HEK293 (cell line): Measurements from ENCODE around the gene ZNF514.

Experiments used
- BCL11B ChIP-seq: fragments of 450-650 bp; formaldehyde crosslinking; IDR thresholded peaks from 2 replicates; pipeline ENCODE4 v1.5.1; 2016; ENCODE audit warnings: low read depth, missing biosample characterization, missing genetic modification characterization
- KLF10 ChIP-seq: fragments of 450-650 bp; IDR thresholded peaks from 2 replicates; pipeline ENCODE4 v1.5.1; 2018; ENCODE audit warnings: missing biosample characterization, mild to moderate bottlenecking, missing genetic modification characterization
- KLF8 ChIP-seq: fragments of 450-650 bp; formaldehyde crosslinking; IDR thresholded peaks from 2 replicates; pipeline ENCODE4 v1.5.1; 2016; ENCODE audit warnings: missing biosample characterization, missing genetic modification characterization
- SP7 ChIP-seq: fragments of 450-650 bp; formaldehyde crosslinking; IDR thresholded peaks from 2 replicates; pipeline ENCODE4 v1.5.1; 2016; ENCODE audit warnings: missing biosample characterization, missing genetic modification characterization
- ZFHX2 ChIP-seq: fragments of 450-650 bp; formaldehyde crosslinking; conservative IDR thresholded peaks from 2 replicates; pipeline ENCODE4 v1.5.1; 2016; ENCODE audit warnings: missing biosample characterization, missing genetic modification characterization
- ZNF174 ChIP-seq: fragments of 450-650 bp; formaldehyde crosslinking; IDR thresholded peaks from 2 replicates; pipeline ENCODE4 v1.5.0; 2017; ENCODE audit warnings: missing biosample characterization, mild to moderate bottlenecking, missing genetic modification characterization
- ZNF324 ChIP-seq: fragments of 450-650 bp; formaldehyde crosslinking; IDR thresholded peaks from 2 replicates; pipeline ENCODE4 v1.5.1; 2016; ENCODE audit warnings: missing biosample characterization, missing genetic modification characterization
- ZNF629 ChIP-seq: fragments of 450-650 bp; formaldehyde crosslinking; IDR thresholded peaks from 2 replicates; pipeline ENCODE4 v1.5.1; 2017; ENCODE audit warnings: missing biosample characterization, missing genetic modification characterization
- ZNF76 ChIP-seq: fragments of 450-650 bp; formaldehyde crosslinking; IDR thresholded peaks from 2 replicates; pipeline ENCODE4; 2016; ENCODE audit warnings: low read depth, missing biosample characterization, missing genetic modification characterization, borderline replicate concordance
- ZNF785 ChIP-seq: fragments of 450-650 bp; formaldehyde crosslinking; IDR thresholded peaks from 2 replicates; pipeline ENCODE4 v1.5.1; 2016; ENCODE audit warnings: missing biosample characterization, missing genetic modification characterization
- TF ChIP-seq, protein P1 (sequence below): fragments of 450-650 bp; formaldehyde crosslinking; IDR thresholded peaks from 2 replicates; pipeline ENCODE4 v1.5.1; 2016; ENCODE audit warnings: missing biosample characterization, missing genetic modification characterization
- TF ChIP-seq, protein P2 (sequence below): fragments of 450-650 bp; formaldehyde crosslinking; IDR thresholded peaks from 2 replicates; pipeline ENCODE4 v1.5.1; 2016; ENCODE audit warnings: missing biosample characterization, missing genetic modification characterization, borderline replicate concordance
- TF ChIP-seq, protein P3 (sequence below): fragments of 450-650 bp; formaldehyde crosslinking; IDR thresholded peaks from 2 replicates; pipeline ENCODE4 v1.5.1; 2016; ENCODE audit warnings: missing biosample characterization, missing genetic modification characterization, low read depth
- TF ChIP-seq, protein P4 (sequence below): fragments of 450-650 bp; formaldehyde crosslinking; IDR thresholded peaks from 2 replicates; pipeline ENCODE4 v1.5.1; 2016; ENCODE audit warnings: missing biosample characterization, missing genetic modification characterization
- TF ChIP-seq, protein P5 (sequence below): fragments of 450-650 bp; formaldehyde crosslinking; IDR thresholded peaks from 2 replicates; pipeline ENCODE4 v1.5.1; 2017; ENCODE audit warnings: missing biosample characterization, missing genetic modification characterization
- TF ChIP-seq, protein P6 (sequence below): fragments of 450-650 bp; formaldehyde crosslinking; IDR thresholded peaks from 2 replicates; pipeline ENCODE4 v1.5.1; 2016; ENCODE audit warnings: missing biosample characterization, missing genetic modification characterization
- TF ChIP-seq, protein P7 (sequence below): fragments of 450-650 bp; formaldehyde crosslinking; conservative IDR thresholded peaks from 2 replicates; pipeline ENCODE4 v1.5.1; 2016; ENCODE audit warnings: low read depth, missing biosample characterization, missing genetic modification characterization

The ZNF514 gene

DNA sequence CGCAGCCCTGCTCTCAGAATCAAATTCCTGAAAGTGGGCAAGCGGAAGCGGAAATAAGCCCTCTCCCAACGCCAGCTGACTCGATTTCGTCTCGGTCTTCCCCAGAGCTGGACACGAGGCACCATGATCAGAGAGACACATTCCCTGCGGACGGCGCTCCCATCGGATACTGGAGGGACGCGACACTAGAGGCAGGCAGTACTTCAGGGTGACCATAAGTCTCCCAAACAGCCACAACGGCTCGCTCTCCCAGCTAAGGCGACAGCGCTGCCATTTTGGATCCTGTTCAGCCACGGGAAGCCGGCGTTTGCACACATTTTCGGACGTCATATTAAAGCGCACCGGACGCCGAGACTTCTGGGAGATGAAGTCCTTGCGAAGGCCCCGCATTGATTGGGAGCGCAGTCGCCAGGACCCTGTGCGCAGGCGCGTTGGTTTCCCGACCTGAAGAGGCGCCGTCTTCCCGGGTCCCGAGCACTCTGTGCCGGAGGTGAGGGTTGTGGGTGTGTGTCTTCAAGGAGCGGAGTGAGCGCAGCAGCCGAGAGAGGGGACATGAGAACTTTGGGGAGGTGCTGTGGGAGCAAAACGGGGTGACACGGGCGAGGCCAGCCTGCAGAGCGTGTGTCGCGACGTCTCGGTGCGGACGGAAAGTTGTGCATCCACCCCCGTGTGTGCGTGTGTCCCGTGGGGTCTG lies 5.9 kb upstream of the ZNF514 start, which contains the start of gene ZNF2 (continued):
- TF ChIP-seq ZNF629 (tag by site-specific recombination) (peak; percentile 88), ZNF174 (no peak), ZFHX2 (peak; percentile 51), SP7 (tag by site-specific recombination) (peak; percentile 58; the same call in 1 of the 2 replicates), BCL11B (tag by site-specific recombination) (no peak), KLF8 (peak; percentile 42; the same call in 1 of the 2 replicates), ZNF785 (no peak), ZNF76 (tag by site-specific recombination) (peak; percentile 94), ZNF324 (tag by site-specific recombination) (0 out of 2 replicates have a peak, but pooled peaks have one; percentile 3), KLF10 (tag by site-specific recombination) (peak; percentile 42; the same call in 1 of the 2 replicates)
- TF ChIP-seq, protein P1, sequence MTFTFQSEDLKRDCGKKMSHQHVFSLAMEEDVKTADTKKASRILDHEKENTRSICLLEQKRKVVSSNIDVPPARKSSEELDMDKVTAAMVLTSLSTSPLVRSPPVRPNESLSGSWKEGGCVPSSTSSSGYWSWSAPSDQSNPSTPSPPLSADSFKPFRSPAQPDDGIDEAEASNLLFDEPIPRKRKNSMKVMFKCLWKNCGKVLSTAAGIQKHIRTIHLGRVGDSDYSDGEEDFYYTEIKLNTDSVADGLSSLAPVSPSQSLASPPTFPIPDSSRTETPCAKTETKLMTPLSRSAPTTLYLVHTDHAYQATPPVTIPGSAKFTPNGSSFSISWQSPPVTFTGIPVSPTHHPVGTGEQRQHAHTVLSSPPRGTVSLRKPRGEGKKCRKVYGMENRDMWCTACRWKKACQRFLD (tag by site-specific recombination), result 0 out of 2 replicates have a peak, but pooled peaks have one; percentile 22
- TF ChIP-seq, protein P2, sequence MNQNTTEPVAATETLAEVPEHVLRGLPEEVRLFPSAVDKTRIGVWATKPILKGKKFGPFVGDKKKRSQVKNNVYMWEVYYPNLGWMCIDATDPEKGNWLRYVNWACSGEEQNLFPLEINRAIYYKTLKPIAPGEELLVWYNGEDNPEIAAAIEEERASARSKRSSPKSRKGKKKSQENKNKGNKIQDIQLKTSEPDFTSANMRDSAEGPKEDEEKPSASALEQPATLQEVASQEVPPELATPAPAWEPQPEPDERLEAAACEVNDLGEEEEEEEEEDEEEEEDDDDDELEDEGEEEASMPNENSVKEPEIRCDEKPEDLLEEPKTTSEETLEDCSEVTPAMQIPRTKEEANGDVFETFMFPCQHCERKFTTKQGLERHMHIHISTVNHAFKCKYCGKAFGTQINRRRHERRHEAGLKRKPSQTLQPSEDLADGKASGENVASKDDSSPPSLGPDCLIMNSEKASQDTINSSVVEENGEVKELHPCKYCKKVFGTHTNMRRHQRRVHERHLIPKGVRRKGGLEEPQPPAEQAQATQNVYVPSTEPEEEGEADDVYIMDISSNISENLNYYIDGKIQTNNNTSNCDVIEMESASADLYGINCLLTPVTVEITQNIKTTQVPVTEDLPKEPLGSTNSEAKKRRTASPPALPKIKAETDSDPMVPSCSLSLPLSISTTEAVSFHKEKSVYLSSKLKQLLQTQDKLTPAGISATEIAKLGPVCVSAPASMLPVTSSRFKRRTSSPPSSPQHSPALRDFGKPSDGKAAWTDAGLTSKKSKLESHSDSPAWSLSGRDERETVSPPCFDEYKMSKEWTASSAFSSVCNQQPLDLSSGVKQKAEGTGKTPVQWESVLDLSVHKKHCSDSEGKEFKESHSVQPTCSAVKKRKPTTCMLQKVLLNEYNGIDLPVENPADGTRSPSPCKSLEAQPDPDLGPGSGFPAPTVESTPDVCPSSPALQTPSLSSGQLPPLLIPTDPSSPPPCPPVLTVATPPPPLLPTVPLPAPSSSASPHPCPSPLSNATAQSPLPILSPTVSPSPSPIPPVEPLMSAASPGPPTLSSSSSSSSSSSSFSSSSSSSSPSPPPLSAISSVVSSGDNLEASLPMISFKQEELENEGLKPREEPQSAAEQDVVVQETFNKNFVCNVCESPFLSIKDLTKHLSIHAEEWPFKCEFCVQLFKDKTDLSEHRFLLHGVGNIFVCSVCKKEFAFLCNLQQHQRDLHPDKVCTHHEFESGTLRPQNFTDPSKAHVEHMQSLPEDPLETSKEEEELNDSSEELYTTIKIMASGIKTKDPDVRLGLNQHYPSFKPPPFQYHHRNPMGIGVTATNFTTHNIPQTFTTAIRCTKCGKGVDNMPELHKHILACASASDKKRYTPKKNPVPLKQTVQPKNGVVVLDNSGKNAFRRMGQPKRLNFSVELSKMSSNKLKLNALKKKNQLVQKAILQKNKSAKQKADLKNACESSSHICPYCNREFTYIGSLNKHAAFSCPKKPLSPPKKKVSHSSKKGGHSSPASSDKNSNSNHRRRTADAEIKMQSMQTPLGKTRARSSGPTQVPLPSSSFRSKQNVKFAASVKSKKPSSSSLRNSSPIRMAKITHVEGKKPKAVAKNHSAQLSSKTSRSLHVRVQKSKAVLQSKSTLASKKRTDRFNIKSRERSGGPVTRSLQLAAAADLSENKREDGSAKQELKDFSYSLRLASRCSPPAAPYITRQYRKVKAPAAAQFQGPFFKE, result no peak
- TF ChIP-seq, protein P3, sequence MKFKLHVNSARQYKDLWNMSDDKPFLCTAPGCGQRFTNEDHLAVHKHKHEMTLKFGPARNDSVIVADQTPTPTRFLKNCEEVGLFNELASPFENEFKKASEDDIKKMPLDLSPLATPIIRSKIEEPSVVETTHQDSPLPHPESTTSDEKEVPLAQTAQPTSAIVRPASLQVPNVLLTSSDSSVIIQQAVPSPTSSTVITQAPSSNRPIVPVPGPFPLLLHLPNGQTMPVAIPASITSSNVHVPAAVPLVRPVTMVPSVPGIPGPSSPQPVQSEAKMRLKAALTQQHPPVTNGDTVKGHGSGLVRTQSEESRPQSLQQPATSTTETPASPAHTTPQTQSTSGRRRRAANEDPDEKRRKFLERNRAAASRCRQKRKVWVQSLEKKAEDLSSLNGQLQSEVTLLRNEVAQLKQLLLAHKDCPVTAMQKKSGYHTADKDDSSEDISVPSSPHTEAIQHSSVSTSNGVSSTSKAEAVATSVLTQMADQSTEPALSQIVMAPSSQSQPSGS, result no peak
- TF ChIP-seq, protein P4, sequence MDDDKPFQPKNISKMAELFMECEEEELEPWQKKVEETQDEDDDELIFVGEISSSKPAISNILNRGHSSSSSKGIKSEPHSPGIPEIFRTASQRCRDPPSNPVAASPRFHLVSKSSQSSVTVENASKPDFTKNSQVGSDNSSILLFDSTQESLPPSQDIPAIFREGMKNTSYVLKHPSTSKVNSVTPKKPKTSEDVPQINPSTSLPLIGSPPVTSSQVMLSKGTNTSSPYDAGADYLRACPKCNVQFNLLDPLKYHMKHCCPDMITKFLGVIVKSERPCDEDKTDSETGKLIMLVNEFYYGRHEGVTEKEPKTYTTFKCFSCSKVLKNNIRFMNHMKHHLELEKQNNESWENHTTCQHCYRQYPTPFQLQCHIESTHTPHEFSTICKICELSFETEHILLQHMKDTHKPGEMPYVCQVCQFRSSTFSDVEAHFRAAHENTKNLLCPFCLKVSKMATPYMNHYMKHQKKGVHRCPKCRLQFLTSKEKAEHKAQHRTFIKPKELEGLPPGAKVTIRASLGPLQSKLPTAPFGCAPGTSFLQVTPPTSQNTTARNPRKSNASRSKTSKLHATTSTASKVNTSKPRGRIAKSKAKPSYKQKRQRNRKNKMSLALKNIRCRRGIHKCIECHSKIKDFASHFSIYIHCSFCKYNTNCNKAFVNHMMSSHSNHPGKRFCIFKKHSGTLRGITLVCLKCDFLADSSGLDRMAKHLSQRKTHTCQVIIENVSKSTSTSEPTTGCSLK (tag by site-specific recombination), result no peak
- TF ChIP-seq, protein P5, sequence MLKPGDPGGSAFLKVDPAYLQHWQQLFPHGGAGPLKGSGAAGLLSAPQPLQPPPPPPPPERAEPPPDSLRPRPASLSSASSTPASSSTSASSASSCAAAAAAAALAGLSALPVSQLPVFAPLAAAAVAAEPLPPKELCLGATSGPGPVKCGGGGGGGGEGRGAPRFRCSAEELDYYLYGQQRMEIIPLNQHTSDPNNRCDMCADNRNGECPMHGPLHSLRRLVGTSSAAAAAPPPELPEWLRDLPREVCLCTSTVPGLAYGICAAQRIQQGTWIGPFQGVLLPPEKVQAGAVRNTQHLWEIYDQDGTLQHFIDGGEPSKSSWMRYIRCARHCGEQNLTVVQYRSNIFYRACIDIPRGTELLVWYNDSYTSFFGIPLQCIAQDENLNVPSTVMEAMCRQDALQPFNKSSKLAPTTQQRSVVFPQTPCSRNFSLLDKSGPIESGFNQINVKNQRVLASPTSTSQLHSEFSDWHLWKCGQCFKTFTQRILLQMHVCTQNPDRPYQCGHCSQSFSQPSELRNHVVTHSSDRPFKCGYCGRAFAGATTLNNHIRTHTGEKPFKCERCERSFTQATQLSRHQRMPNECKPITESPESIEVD (tag by site-specific recombination), result no peak
- TF ChIP-seq, protein P6, sequence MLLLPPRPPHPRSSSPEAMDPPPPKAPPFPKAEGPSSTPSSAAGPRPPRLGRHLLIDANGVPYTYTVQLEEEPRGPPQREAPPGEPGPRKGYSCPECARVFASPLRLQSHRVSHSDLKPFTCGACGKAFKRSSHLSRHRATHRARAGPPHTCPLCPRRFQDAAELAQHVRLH, result no peak
- TF ChIP-seq, protein P7, sequence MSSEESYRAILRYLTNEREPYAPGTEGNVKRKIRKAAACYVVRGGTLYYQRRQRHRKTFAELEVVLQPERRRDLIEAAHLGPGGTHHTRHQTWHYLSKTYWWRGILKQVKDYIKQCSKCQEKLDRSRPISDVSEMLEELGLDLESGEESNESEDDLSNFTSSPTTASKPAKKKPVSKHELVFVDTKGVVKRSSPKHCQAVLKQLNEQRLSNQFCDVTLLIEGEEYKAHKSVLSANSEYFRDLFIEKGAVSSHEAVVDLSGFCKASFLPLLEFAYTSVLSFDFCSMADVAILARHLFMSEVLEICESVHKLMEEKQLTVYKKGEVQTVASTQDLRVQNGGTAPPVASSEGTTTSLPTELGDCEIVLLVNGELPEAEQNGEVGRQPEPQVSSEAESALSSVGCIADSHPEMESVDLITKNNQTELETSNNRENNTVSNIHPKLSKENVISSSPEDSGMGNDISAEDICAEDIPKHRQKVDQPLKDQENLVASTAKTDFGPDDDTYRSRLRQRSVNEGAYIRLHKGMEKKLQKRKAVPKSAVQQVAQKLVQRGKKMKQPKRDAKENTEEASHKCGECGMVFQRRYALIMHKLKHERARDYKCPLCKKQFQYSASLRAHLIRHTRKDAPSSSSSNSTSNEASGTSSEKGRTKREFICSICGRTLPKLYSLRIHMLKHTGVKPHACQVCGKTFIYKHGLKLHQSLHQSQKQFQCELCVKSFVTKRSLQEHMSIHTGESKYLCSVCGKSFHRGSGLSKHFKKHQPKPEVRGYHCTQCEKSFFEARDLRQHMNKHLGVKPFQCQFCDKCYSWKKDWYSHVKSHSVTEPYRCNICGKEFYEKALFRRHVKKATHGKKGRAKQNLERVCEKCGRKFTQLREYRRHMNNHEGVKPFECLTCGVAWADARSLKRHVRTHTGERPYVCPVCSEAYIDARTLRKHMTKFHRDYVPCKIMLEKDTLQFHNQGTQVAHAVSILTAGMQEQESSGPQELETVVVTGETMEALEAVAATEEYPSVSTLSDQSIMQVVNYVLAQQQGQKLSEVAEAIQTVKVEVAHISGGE (tag by site-specific recombination), result peak; percentile 97
